WERI-Rb-1 (cell line): ENCODE measurements around the gene CDHR4.

ENCODE experiments used
- DNase-seq: peaks from one replicate; pipeline ENCODE4 v3.0.0-alpha.2; 2020
- H3K27ac ChIP-seq: fragments of 250-450 bp; sonication (Bioruptor Pico); 2 replicates; pipeline ENCODE4 v1.5.1; 2020; ENCODE audit warnings: mild to moderate bottlenecking, moderate library complexity
- H3K27me3 ChIP-seq: fragments of 250-450 bp; sonication (Bioruptor Pico); 2 replicates; pipeline ENCODE4 v1.5.1; 2021; ENCODE audit warnings: mild to moderate bottlenecking, low read depth, moderate library complexity; ENCODE audit not compliant: insufficient read depth, severe bottlenecking
- H3K36me3 ChIP-seq: fragments of 250-450 bp; sonication (Bioruptor Pico); 2 replicates; pipeline ENCODE4 v1.5.1; 2020; ENCODE audit warnings: mild to moderate bottlenecking, moderate library complexity
- H3K4me3 ChIP-seq: 2 replicates; pipeline ENCODE4 v1.5.1; 2011; ENCODE audit warnings: low read depth, mild to moderate bottlenecking, control low read depth, low read length
- H3K9me3 ChIP-seq: fragments of 250-450 bp; sonication (Bioruptor Pico); 2 replicates; pipeline ENCODE4 v1.5.1; 2021; ENCODE audit warnings: mild to moderate bottlenecking, moderate library complexity; ENCODE audit not compliant: severe bottlenecking
- TF ChIP-seq, protein P1 (sequence below): IDR thresholded peaks from 2 replicates; pipeline ENCODE4 v1.5.1; 2011; ENCODE audit warnings: low read depth, mild to moderate bottlenecking, control low read depth, inconsistent platforms, low read length

The CDHR4 gene

DNA sequence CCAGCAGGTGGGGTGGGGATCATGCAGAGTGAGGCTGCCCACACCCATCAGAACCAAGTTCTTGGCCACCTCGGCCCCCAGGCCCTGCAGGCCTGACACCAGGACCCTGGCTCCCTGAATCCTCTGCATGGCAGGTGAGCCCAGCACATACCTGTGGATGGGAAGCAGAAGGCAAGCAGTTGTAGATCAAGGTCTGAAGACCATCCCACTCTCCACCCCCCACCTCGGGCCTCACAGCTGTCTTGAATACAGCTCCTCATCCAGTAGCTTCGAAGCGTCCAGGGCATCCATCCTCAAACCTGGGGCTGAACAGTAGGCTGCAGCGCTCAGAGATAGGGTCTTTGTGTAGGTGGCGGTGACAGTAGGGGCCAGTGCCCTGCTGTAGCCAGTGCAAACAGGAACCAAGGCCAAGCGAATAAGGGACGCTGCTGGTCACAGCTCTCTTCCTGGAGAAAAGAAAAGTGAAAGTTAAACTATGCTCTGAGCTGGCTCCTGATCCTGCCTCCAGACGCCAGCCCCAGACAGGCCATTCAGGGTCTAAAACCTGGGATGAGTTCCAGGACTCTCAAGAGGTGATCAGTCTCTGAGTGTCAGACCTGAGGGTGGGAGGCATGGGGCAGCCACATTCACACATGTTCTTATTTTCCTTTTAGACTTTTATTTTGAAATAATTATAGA lies 14.0 kb upstream of the CDHR4 start, which contains the start of gene UBA7:
UBA7 (minus strand) TSS at position 457 of the 678 bp plus-strand sequence; CDS start at position 291, 166 bp downstream.
- no peak for DNase-seq
- H3K36me3 ChIP-seq = no peaks in the 10 kb centered on the region
- H3K9me3 ChIP-seq = no peaks in the 10 kb centered on the region
- H3K4me3 ChIP-seq = no peak within 1 kb of the TSS
- TF ChIP-seq, protein P1, sequence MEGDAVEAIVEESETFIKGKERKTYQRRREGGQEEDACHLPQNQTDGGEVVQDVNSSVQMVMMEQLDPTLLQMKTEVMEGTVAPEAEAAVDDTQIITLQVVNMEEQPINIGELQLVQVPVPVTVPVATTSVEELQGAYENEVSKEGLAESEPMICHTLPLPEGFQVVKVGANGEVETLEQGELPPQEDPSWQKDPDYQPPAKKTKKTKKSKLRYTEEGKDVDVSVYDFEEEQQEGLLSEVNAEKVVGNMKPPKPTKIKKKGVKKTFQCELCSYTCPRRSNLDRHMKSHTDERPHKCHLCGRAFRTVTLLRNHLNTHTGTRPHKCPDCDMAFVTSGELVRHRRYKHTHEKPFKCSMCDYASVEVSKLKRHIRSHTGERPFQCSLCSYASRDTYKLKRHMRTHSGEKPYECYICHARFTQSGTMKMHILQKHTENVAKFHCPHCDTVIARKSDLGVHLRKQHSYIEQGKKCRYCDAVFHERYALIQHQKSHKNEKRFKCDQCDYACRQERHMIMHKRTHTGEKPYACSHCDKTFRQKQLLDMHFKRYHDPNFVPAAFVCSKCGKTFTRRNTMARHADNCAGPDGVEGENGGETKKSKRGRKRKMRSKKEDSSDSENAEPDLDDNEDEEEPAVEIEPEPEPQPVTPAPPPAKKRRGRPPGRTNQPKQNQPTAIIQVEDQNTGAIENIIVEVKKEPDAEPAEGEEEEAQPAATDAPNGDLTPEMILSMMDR = no peak
- no peak within 1 kb of the TSS for H3K27ac ChIP-seq
- no peaks in the 10 kb centered on the region for H3K27me3 ChIP-seq

DNA sequence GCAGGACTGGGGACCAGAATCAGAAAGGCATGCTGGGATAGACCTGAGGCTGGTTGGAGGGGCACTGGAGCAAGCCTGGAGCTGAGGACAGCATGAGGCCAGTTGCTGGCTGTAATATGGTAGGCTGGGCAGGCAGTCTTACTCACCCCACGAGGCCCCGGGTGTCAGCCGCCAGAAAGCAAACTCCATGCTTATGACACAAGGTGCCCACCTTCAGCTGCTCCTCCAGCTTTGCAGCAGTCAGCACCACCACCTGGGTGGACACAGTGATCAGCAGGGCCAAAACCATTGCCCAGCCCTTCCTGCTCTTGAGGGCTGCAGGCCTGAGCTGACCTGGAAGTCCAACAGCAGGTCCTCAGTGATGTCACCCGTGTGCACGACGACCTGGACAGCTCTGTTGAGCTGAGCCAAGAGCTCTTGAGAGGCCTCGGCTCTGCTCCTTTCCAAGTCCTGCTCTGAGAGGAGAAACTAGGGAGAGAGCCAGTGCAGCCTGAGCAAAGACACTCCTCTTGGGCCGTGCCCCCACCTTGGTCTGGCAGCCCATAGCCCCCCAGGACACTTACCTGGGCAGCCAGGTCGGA lies 13.3 kb upstream of the CDHR4 start:
- Histone ChIP-seq H3K4me3 (no peak overlapping the region), H3K27me3 (no peaks in the 10 kb centered on the region), H3K9me3 (no peaks in the 10 kb centered on the region), H3K27ac (no peak overlapping the region), H3K36me3 (no peaks in the 10 kb centered on the region)
- DNase-seq = no peak
- TF ChIP-seq, protein P1 = no peak

DNA sequence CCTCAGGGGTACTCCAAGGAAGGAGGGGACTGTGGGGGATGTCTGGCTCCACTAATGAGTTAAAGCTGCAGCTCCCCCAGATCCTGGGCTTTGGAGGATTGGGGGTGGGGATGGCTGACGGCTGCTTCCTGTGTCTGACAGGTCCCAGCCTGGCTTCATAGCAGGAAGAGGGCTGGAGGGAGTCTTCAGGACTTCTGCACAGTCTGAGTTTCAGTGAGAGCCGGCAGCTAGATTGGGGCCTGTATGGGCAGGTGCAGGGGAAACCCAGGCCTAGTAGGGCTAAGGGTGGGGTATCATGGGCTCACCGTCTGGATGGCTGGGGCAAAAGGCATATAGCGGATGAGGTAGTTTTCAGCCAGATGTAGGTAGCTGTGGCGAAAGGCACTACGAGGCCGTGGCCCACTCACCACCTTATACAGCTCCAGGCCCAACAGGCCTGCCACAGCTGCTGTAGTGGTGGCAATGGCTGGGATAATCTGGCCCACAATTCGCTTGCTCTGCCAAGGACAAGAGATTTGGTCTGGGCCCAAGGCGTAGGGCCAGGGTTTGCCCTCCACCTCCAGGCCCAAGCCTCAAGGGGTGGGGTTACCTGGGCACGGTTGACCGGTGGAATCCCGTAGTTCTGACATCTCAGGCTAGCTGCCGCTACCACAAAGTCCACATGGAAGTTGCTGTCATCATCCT lies 7.9 kb upstream of the CDHR4 start:
- peaks cover 7% of the 10 kb centered on the region for H3K27me3 ChIP-seq
- no peak overlapping the region for H3K27ac ChIP-seq
- TF ChIP-seq, protein P1 = no peak
- H3K4me3 ChIP-seq = no peak overlapping the region
- H3K9me3 ChIP-seq = no peaks in the 10 kb centered on the region
- H3K36me3 ChIP-seq = no peaks in the 10 kb centered on the region
- no peak for DNase-seq

DNA sequence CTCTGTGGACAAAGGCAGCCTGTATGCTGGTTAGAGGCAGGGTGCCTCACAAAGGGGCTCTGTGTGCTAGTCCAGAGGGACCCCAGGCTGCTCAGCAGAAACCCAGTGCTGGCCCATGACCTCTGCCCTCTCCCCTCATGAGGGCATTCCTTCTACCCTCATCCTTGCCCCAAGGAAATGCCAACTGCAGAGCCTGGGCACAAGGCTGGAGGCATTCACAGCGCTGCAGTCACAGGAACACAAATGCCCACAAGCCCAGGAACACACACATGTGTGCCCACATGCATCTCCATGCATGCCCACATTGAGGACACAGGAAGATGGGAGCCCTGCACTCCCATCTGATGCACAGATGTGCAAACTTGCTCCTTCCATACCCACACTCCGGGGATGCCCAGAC lies 7.2 kb upstream of the CDHR4 start:
- no peak overlapping the region for H3K27ac ChIP-seq
- no peaks in the 10 kb centered on the region for H3K36me3 ChIP-seq
- H3K9me3 ChIP-seq = no peaks in the 10 kb centered on the region
- H3K4me3 ChIP-seq = no peak overlapping the region
- no peak for DNase-seq
- H3K27me3 ChIP-seq = peaks cover 7% of the 10 kb centered on the region
- TF ChIP-seq, protein P1 = no peak

DNA sequence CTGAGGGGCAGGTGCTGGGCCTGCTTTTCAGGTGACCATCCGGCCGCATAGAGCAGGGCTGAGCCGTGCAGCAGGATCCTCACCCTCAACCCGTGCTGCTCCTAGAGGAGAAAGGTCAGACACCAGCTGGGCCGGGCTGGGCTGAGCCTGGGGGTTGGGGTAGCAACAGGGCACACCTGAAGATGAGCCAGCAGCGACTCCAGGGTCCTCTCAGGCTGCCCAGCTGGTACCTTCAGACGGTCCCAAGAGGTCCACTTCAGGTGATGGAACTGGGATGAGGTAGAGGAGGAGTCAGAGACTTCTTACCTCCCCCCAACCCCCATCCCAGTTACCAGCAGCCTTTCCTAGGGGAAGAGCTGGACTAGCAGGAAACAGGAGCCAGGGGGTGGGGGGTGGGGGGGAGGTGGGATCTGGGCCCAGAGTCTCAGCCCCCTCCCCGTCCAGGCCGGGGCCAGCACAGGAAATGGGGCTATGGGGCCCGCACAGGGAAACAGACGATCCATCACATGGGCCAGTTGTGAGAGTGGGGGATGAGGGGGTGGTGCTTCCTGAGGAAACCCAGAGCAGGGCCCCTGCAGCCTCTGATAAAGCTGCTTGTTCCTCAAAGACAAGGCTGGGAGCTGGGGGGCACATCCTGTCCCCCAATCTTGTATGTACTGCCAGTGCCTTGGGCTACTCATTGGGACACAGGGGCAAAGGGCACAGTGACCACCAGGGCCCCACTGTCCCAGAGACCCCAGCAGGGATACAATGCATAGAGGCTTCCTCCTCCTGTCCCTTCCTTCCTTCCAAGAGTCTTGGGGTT lies 6.4 kb upstream of the CDHR4 start:
- DNase-seq = no peak
- Histone ChIP-seq H3K9me3 (no peaks in the 10 kb centered on the region), H3K27ac (no peak overlapping the region), H3K36me3 (no peaks in the 10 kb centered on the region), H3K4me3 (no peak overlapping the region), H3K27me3 (peaks cover 7% of the 10 kb centered on the region)
- TF ChIP-seq, protein P1 = no peak
